NCI-H226 (cell line): ENCODE measurements around the gene SELP.

ENCODE experiments used
- DNase-seq: peaks from one replicate; pipeline ENCODE4 v3.0.0-alpha.2; 2015

SELP gene

DNA sequence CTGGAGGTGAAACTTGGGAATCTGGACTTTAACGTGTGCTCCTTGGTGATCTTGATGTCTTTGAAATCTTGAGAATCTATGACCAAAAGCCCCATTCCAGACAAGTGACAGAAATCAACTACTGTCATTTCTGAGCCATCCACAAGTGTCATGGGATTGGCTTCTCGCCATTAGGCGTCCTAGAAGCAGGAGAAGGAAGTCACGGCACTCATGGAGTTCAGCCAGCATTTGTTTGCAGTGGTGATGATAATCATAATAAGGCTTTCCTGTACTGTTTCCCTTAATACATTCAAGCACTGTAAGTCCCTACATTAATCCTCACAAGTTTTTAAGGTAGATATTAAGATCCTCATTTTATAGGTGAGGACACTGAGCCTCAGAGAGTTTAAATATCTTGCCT is 55.6 kb downstream of the SELP start:
- no peak for DNase-seq

GRCh38 chr1:169572187-169572586 is 57.7 kb downstream of the SELP start:
- DNase-seq = peak; percentile 45

DNA sequence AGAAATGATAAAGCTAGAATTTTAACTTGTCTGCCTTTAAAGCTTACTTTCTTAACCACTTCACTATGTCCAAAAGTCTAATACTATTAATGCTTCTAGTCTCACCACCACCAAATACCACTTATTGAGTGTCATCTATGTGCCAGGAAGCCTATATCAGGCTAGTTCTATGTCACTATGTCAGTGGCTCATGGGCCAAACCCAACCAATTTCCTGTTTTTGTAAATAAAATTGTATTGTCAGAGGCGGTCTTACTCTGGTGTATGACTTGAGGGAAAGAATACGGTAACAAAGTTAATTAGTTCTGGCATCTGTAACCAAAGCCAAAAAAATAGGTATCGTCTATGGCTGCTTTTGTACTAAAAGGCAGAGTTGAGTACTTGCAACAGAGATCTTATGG is 58.5 kb downstream of the SELP start:
- DNase-seq = no peak

DNA sequence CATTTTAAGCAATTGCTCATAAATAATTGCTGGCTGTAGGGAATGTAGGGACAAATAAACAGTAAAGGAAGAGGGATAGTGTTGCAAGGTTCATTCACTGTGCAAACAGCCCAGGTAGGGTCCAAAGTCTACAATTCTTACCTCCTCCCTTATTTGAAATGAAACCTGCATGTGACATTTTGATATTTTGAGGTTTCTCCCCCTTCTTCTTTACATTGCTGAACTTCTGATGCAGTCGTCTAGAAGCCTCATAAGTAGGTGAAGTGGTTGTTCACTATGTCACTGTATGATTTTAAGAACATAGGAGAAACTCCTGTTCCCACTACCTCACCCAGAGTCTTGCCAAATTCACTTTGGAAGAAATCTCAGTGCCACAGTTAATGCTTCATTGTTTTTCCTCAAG is 59.8 kb downstream of the SELP start:
- no peak for DNase-seq

DNA sequence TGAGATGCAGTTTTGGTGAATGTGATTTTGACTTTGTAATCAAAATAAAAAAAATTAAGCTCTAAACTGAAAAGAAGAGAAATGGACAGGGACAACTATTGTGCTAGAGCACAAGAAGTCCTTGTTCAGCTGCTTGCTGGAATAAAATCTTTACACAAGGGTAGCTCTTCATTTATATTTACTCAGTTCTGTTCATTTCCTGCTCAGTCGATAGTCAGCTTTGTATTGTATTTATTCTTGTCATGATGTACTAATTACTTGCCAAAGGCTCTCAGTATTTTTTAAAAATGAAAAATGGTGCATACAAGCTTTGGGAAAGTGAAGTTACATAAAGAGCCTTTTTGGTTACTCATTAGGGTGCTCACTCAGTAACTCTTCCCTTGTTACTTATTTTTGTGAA is 61.4 kb downstream of the SELP start:
- DNase-seq = no peak

- peak; percentile 39 for DNase-seq
Observed at GRCh38 chr1:169565335-169566271, 64.3 kb downstream of the SELP start.

DNA sequence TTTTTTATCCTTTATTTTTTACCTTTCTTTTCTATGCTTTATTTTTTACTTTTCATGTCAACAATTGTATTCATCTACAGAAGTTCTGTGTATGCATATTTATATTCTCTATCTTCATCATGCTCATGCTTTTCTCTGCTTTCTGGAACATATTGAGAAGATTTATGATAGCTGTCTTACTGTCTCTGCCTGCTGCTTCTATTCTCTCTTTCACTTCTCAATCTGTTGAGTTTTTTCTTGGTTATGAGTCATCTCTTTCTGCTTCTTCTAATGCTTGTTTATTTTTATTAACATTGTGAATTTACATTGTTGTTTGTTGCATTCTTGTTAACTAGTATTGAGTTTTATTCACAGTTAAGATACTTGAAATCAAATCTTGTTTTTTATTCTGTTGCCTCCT is 66.3 kb downstream of the SELP start:
- no peak for DNase-seq

DNA sequence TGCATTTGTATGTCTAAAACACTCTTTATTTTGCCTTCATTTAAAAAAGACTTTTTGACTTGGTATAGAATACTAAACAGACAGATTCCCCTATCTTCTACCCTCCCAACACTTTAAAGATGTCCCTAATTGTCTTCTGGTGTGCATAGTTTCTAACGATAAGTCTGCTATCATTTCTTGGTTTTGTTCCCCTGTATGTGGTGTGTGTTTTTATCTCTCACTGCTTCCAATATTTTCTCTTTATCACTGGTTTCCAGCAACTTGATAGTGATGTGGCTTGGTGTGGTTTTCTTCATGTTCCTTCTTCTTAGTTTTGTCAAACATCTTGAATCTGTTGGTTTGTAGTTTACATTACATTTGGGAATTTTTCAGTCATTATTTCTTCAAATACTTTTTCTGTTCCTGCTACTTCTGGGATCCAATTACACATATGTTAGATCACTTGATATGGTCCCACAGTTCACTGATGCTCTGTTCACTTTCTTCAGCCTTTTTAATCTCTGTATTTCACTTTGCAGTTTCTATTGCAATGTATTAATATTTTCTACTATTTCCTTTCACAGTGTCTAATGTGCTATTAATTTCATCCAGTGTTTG is 66.8 kb downstream of the SELP start:
- no peak for DNase-seq

DNA sequence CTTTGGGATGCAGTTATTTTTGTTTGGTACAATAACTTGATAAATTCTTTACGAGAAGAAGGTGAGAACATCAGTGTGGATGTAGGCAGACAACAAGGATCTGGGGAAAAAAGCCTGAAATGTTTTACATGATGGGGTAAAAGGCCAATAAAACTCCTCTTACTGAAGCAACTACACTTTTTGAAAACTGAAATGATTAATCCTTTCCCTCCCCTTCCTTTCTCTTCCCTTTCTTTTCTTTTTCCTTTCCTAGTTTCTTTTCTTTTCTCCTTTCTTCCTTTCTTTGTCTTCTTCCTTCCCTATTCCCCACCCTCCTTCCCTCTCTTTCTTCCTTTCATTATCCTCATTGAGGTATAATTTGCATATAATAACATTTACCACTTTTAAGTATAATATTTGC is 68.2 kb downstream of the SELP start:
- no peak for DNase-seq

- no peak for DNase-seq
Observed at GRCh38 chr1:169557131-169557530, 72.8 kb downstream of the SELP start.

DNA sequence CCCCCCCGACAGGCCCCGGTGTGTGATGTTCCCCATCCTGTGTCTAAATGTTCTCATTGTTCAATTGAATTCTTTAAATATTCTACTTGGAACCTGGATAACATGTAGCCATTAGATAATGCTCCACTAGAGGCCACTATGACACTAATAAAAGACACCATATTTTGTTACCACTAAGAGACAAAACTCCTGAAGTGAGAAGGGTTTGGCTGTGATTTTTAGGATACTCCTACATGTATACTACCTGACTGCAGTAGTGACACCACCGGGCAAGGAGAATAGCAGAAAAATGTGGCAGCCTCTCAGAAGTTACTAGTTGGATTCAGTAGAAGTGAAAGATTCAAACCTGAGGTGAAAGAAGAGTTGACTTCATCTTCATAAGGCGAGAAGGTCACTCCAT is 79.6 kb downstream of the SELP start:
- DNase-seq = peak; percentile 14

DNA sequence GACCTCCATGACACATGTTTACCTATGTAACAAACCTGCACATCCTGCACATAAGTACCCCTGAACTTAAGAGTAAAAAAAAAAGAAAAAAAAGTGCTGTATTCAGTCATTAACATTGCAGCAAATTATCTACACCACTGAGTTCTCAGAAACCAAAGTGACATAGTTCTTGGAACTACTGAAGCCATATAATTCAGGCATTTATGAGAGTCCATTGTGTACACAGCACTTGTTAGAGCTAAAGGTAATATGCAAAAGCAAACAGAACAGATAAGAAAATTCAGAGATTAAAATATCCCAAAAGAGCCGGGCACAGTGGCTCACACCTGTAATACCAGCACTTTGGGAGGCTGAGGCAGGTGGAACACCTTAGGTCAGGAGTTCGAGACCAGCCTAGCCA is 81.6 kb downstream of the SELP start:
- DNase-seq = no peak

GRCh38 chr1:169546087-169546995 is 83.6 kb downstream of the SELP start:
- DNase-seq = peak; percentile 42

DNA sequence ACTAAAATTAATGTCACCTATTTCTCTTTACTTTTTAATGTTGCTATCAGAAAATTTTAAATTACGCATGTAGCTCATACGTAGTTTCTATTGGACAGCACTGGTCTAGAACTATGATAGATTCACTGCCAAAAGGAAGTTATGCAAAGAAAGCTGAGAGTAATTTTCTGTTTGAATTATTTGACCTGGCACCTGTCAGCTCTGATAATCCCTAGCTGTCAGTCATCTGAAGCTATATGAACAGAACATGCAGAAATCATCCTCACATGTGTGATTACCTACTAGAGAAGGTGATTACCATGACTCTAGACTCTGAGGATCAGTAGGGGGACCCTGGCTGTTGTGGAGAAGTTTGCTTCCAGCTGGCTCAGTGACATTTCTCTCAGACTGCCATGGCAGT is 84.5 kb downstream of the SELP start:
- DNase-seq = no peak

- DNase-seq = peak; percentile 89
Observed at GRCh38 chr1:169538998-169539871, 90.7 kb downstream of the SELP start.
